WERI-Rb-1 (cell line): ENCODE data around the gene SNAP25.

Experiments used
- DNase-seq: peaks from one replicate; pipeline ENCODE4 v3.0.0-alpha.2; 2020
- H3K27ac ChIP-seq: fragments of 250-450 bp; sonication (Bioruptor Pico); 2 replicates; pipeline ENCODE4 v1.5.1; 2020; ENCODE audit warnings: mild to moderate bottlenecking, moderate library complexity
- H3K27me3 ChIP-seq: fragments of 250-450 bp; sonication (Bioruptor Pico); 2 replicates; pipeline ENCODE4 v1.5.1; 2021; ENCODE audit warnings: mild to moderate bottlenecking, low read depth, moderate library complexity; ENCODE audit not compliant: insufficient read depth, severe bottlenecking
- H3K36me3 ChIP-seq: fragments of 250-450 bp; sonication (Bioruptor Pico); 2 replicates; pipeline ENCODE4 v1.5.1; 2020; ENCODE audit warnings: mild to moderate bottlenecking, moderate library complexity
- H3K4me3 ChIP-seq: 2 replicates; pipeline ENCODE4 v1.5.1; 2011; ENCODE audit warnings: low read depth, mild to moderate bottlenecking, control low read depth, low read length
- H3K9me3 ChIP-seq: fragments of 250-450 bp; sonication (Bioruptor Pico); 2 replicates; pipeline ENCODE4 v1.5.1; 2021; ENCODE audit warnings: mild to moderate bottlenecking, moderate library complexity; ENCODE audit not compliant: severe bottlenecking
- TF ChIP-seq, protein P1 (sequence below): IDR thresholded peaks from 2 replicates; pipeline ENCODE4 v1.5.1; 2011; ENCODE audit warnings: low read depth, mild to moderate bottlenecking, control low read depth, inconsistent platforms, low read length

Gene SNAP25

DNA sequence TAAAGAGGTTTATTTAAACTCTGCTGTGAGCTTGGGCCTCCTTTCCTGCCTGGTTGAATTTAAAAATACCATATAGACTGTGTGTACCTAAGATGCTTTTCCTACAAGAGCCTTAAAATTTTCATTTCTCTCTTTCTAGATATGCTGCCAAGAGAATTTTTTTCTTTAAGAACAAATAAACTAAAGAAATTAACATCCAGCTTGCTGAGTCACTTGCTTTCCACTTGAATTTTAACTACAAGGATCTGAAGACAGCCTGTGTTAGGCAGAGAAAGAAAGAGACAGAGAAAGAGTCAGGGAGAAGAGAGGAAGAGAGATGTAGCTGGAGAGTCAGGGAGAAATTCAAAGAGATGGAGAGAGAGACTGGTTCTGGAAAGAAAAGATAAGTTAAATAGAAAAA lies 18.3 kb upstream of the SNAP25 start:
- DNase-seq: no peak
- H3K9me3 ChIP-seq: no peaks in the 10 kb centered on the region
- no peaks in the 10 kb centered on the region for H3K36me3 ChIP-seq
- TF ChIP-seq, protein P1, sequence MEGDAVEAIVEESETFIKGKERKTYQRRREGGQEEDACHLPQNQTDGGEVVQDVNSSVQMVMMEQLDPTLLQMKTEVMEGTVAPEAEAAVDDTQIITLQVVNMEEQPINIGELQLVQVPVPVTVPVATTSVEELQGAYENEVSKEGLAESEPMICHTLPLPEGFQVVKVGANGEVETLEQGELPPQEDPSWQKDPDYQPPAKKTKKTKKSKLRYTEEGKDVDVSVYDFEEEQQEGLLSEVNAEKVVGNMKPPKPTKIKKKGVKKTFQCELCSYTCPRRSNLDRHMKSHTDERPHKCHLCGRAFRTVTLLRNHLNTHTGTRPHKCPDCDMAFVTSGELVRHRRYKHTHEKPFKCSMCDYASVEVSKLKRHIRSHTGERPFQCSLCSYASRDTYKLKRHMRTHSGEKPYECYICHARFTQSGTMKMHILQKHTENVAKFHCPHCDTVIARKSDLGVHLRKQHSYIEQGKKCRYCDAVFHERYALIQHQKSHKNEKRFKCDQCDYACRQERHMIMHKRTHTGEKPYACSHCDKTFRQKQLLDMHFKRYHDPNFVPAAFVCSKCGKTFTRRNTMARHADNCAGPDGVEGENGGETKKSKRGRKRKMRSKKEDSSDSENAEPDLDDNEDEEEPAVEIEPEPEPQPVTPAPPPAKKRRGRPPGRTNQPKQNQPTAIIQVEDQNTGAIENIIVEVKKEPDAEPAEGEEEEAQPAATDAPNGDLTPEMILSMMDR: no peak
- H3K27me3 ChIP-seq: no peaks in the 10 kb centered on the region
- H3K4me3 ChIP-seq: no peak overlapping the region
- no peak overlapping the region for H3K27ac ChIP-seq

DNA sequence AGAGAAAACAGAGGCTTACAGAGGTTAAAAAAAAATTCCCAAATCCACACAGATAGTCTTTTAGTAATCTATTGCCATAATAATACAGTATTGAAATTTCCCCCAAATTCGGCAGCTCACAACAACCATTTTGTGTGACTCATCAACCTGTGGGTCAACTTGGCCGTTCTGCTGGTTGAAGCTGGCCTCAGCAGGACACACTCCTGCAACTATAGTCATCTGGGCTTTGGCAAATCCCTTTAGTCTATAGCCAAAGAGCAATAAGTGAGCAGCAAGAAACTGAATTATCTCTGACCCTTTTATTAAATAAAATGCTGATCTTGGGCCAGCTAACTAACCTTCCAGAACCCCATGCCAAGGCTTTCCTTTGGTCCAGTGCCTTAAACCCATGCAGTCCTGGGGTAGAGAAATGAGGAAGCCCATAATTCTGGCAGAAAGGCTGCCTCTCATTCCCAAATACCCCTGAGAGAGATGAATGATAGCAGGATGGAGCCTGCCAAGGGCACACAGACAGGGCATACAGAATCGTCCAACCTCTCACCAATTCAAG lies 17.2 kb upstream of the SNAP25 start:
- DNase-seq: no peak
- TF ChIP-seq, protein P1: no peak
- H3K36me3 ChIP-seq: no peaks in the 10 kb centered on the region
- no peaks in the 10 kb centered on the region for H3K9me3 ChIP-seq
- H3K27me3 ChIP-seq: no peaks in the 10 kb centered on the region
- H3K4me3 ChIP-seq: no peak overlapping the region
- H3K27ac ChIP-seq: no peak overlapping the region

DNA sequence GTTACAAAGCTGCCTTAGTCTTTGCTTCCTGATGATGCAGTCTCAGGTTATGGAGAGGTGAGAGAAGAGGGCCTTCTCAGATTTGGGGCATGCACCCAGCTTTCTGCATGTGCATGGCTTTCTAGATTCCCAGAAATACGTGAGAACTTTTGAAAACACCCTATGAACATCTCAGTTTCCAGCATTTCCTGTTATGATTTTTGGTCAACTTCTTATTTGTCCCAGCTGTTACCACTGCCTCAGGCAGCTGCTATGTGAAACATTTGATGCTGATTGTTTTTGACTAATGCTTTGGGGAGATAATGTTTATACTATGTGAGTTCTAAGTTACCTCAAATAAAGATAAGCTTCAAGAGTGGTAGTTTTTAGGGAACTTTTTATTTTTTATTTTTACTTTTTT lies 9.5 kb upstream of the SNAP25 start:
- no peak for DNase-seq
- TF ChIP-seq, protein P1: no peak
- no peaks in the 10 kb centered on the region for H3K9me3 ChIP-seq

DNA sequence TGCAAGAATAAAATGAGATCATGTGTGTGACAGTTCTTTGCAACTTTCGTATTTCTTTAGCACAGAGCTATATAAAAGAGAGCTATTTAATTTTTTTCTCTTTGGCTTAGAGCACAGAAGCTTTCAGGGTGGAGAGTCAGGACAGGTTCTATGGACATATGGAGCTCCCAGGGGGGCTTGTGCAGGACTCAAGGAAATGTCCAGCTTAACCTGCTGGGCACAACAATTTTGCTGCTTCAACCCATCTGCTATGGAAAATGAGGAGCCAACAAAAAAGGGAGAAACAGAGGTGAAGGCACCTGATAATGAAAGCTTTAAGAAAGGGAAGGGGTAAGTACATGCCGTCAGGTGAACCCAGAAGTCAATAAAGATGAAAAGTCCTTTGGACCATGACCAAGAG lies 5.1 kb upstream of the SNAP25 start:
- peak; percentile 11 for DNase-seq

More for the DNA sequence above, 9.5 kb upstream of the SNAP25 start:
- H3K27me3 ChIP-seq: no peaks in the 10 kb centered on the region
- no peak overlapping the region for H3K4me3 ChIP-seq
- no peak overlapping the region for H3K27ac ChIP-seq
- H3K36me3 ChIP-seq: no peaks in the 10 kb centered on the region

DNA sequence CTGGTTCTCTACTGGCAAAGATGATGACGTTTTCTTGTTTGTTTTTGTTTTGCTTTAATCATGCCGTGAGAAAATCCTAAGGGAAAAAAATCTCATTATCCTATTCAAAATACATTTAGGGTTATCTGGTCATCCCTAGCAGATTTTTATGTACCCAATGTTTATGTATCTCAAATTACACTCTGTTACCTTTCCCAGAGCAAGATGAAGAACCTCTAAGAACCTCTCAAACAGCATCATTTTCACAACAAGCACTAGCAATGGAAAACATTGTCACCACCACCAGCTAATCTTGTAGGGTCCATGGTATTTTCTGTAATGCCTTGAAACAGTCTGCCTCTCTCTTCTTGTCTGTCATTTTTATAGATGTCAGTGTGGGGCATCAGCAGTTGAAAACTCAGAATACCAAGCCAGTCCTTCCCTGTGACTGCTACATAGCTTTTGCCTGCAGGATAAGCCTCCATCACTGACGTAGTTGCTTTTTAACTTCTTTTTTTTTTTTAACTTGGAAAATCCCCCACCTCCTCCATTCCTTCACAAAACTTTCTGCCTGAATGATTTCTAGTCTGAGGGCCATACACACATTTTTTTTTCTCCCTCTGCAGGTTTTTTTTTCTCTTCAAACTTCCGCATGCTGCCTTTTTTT lies 2.4 kb upstream of the SNAP25 start:
- DNase-seq: no peak
- TF ChIP-seq, protein P1: no peak
- Histone ChIP-seq H3K9me3 (no peaks in the 10 kb centered on the region), H3K27me3 (no peaks in the 10 kb centered on the region), H3K4me3 (peak overlapping the region; percentile 74), H3K27ac (no peak overlapping the region), H3K36me3 (no peaks in the 10 kb centered on the region)

More for the DNA sequence above, 5.1 kb upstream of the SNAP25 start:
- TF ChIP-seq, protein P1: no peak
- Histone ChIP-seq H3K9me3 (no peaks in the 10 kb centered on the region), H3K27me3 (no peaks in the 10 kb centered on the region), H3K27ac (no peak overlapping the region), H3K4me3 (no peak overlapping the region), H3K36me3 (no peaks in the 10 kb centered on the region)
